SU-DHL-6 (cell line): ENCODE data around the gene MAB21L4.

Source experiments
- H2AFZ ChIP-seq: fragments of 200-600 bp; sonication (generic); 2 replicates; pipeline ENCODE4 v1.6.1; 2014; ENCODE audit warnings: low read depth, mild to moderate bottlenecking, moderate library complexity, mixed read lengths, antibody characterized with exemption, low read length; ENCODE audit not compliant: severe bottlenecking
- H3F3A ChIP-seq: fragments of 200-600 bp; shearing (Covaris generic); 2 replicates; pipeline ENCODE4 v1.6.0; 2016; ENCODE audit warnings: antibody characterized with exemption, mild to moderate bottlenecking; ENCODE audit not compliant: insufficient read depth
- H3K27ac ChIP-seq: fragments of 200-600 bp; sonication (generic); 2 replicates; pipeline ENCODE4 v1.5.1; 2016; ENCODE audit warnings: low read depth, mild to moderate bottlenecking, low read length, moderate library complexity, mixed read lengths
- H3K27me3 ChIP-seq: fragments of 200-600 bp; sonication (generic), shearing (Covaris generic); 2 replicates; pipeline ENCODE4 v1.6.0; 2014; ENCODE audit warnings: mild to moderate bottlenecking, low read length
- H3K36me3 ChIP-seq: fragments of 200-600 bp; sonication (generic); 2 replicates; pipeline ENCODE4 v1.6.1; 2014; ENCODE audit warnings: mild to moderate bottlenecking, low read length, mixed read lengths
- H3K4me2 ChIP-seq: fragments of 300-600, 200-600 bp; shearing (Covaris generic), sonication (generic); 2 replicates; pipeline ENCODE4 v1.6.0; 2014; ENCODE audit warnings: low read length, low read depth, mild to moderate bottlenecking; ENCODE audit not compliant: poor library complexity, severe bottlenecking
- H3K4me3 ChIP-seq: fragments of 200-600 bp; sonication (generic); 2 replicates; pipeline ENCODE4 v1.5.1; 2014; ENCODE audit warnings: antibody characterized with exemption, low read length, mild to moderate bottlenecking, mixed read lengths; ENCODE audit not compliant: insufficient read depth, poor library complexity, severe bottlenecking
- H3K79me2 ChIP-seq: fragments of 200-600 bp; sonication (generic); 2 replicates; pipeline ENCODE4 v1.6.1; 2014; ENCODE audit warnings: mild to moderate bottlenecking, low read length, moderate library complexity; ENCODE audit not compliant: insufficient read depth
- H3K9ac ChIP-seq: fragments of 200-600 bp; sonication (generic); 2 replicates; pipeline ENCODE4 v1.7.0; 2014; ENCODE audit warnings: mild to moderate bottlenecking, low read length
- H3K9me2 ChIP-seq: fragments of 200-600 bp; sonication (generic); replicated peaks from 2 replicates; pipeline ENCODE4 v1.6.1; 2014; ENCODE audit warnings: low read length; ENCODE audit not compliant: insufficient read depth
- H3K9me3 ChIP-seq: fragments of 200-600 bp; sonication (generic); 2 replicates; pipeline ENCODE4 v1.6.1; 2014; ENCODE audit warnings: low read length, mixed read lengths; ENCODE audit not compliant: insufficient read depth
- H4K20me1 ChIP-seq: fragments of 200-600 bp; sonication (generic); 2 replicates; pipeline ENCODE4 v1.6.1; 2014; ENCODE audit warnings: low read depth, mild to moderate bottlenecking, antibody characterized with exemption, low read length, moderate library complexity, mixed read lengths
- EZH2phosphoT487 ChIP-seq: fragments of 200-600 bp; sonication (generic), shearing (Covaris generic); conservative IDR thresholded peaks from 2 replicates; pipeline ENCODE4 v1.6.1; 2018; ENCODE audit warnings: mild to moderate bottlenecking, antibody characterized with exemption, low read length, moderate library complexity, mixed read lengths
- TF ChIP-seq, protein P1 (sequence below): fragments of 200-600 bp; sonication (generic); IDR thresholded peaks from one replicate; pipeline ENCODE4 v1.5.1; 2017; ENCODE audit warnings: antibody characterized with exemption, mild to moderate bottlenecking, low read length, moderate library complexity; ENCODE audit not compliant: insufficient read depth, poor library complexity, severe bottlenecking

Gene MAB21L4

DNA sequence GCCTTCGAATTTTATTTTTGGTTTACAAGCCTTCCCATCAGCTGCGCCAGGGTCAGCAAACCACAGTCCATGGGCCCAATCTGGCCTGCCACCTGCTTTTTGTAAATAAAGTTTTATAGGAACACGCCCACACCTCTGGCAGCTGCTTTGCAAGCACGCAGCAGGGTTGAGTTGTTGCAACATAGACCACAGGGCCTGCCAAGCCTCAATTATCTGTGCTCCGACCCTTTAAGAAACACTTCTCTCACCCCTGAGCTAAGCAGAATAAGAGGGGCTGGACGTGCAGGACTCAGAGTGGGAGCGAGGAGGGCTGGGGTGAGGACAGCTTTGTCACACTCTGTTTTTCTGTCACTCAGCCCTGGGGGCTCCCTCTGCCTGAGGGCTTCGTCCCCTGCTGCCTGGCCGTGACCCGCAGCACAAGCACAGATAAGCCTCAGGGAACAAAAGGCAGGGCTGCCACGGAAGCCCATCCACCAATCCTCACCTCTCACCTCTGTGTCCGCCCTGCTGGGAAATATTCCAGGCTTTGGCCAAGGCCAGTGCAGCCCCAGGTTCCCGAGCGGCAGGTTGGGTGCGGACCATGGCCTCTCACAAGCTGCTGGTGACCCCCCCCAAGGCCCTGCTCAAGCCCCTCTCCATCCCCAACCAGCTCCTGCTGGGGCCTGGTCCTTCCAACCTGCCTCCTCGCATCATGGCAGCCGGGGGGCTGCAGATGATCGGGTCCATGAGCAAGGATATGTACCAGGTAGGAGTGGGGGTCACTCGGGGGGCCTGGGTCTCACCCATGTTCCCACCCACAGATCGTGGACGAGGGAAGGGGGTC is 27.5 kb downstream of the MAB21L4 start, which contains the start of gene AGXT:
Gene AGXT, plus strand, starts transcription at position 539 of the 823 bp plus-strand sequence. Its CDS starts 42 bp downstream, at position 581.
- no peak within 1 kb of the TSS for H3K4me3 ChIP-seq
- H2AFZ ChIP-seq, result no peak within 1 kb of the TSS
- H3K79me2 ChIP-seq, result no peaks in the 10 kb centered on the region
- H3K9me3 ChIP-seq, result no peaks in the 10 kb centered on the region
- H3K9me2 ChIP-seq, result no peaks in the 10 kb centered on the region
- no peaks in the 10 kb centered on the region for H3K27me3 ChIP-seq
- no peak for TF ChIP-seq EZH2phosphoT487
- TF ChIP-seq, protein P1, sequence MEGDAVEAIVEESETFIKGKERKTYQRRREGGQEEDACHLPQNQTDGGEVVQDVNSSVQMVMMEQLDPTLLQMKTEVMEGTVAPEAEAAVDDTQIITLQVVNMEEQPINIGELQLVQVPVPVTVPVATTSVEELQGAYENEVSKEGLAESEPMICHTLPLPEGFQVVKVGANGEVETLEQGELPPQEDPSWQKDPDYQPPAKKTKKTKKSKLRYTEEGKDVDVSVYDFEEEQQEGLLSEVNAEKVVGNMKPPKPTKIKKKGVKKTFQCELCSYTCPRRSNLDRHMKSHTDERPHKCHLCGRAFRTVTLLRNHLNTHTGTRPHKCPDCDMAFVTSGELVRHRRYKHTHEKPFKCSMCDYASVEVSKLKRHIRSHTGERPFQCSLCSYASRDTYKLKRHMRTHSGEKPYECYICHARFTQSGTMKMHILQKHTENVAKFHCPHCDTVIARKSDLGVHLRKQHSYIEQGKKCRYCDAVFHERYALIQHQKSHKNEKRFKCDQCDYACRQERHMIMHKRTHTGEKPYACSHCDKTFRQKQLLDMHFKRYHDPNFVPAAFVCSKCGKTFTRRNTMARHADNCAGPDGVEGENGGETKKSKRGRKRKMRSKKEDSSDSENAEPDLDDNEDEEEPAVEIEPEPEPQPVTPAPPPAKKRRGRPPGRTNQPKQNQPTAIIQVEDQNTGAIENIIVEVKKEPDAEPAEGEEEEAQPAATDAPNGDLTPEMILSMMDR, result no peak
- no peak within 1 kb of the TSS for H3K4me2 ChIP-seq
- H4K20me1 ChIP-seq, result no peaks in the 10 kb centered on the region
- H3K36me3 ChIP-seq, result no peaks in the 10 kb centered on the region
- H3K27ac ChIP-seq, result no peak within 1 kb of the TSS
- H3F3A ChIP-seq, result no peaks in the 10 kb centered on the region
- no peak within 1 kb of the TSS for H3K9ac ChIP-seq

DNA sequence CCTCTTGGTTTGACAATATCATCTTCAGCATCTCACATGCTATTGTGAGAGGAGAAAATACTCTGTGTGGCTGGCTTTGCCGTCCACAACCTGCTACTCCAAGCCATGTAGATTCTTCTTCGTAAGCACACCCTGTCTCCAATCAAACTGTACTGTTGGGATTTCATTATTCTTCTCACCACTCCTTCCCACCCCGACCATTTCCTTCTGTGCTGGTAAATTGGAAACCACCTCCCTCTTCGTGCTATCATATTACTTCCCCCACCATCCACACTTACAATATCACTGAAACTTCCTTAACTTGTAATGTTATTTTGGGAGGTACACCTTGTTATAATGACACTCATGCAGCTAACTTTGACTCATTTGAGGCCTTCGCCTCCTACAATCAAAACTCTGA is 30.6 kb downstream of the MAB21L4 start:
- H3K9ac ChIP-seq, result no peak overlapping the region
- no peaks in the 10 kb centered on the region for H3K9me3 ChIP-seq
- H3K4me3 ChIP-seq, result no peak overlapping the region
- no peak overlapping the region for H3K4me2 ChIP-seq
- no peaks in the 10 kb centered on the region for H4K20me1 ChIP-seq
- no peaks in the 10 kb centered on the region for H3K9me2 ChIP-seq
- H3F3A ChIP-seq, result no peaks in the 10 kb centered on the region
- H3K27ac ChIP-seq, result no peak overlapping the region
- no peaks in the 10 kb centered on the region for H3K36me3 ChIP-seq
- no peak overlapping the region for H2AFZ ChIP-seq
- H3K79me2 ChIP-seq, result no peaks in the 10 kb centered on the region
- no peak for TF ChIP-seq EZH2phosphoT487
- TF ChIP-seq, protein P1, result no peak
- no peaks in the 10 kb centered on the region for H3K27me3 ChIP-seq

DNA sequence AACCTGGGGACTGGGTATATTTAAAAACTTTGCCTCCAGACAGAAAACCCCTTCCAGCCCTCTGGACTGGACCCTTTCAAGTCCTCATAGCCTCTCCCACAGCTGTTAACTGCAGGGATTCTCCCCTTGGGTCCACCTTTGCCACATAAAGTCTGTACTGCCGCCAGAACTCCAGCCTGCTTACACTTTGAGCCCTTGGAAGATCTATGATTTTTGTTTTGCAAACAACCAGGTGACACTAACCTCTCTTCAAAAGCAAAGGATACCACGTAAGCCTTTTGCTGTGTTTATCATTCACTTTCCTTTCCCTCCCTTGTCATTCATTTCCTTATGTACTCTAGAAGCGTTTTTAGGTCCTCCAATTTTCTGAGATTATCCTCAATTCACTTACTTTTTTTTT is 31.5 kb downstream of the MAB21L4 start:
- Histone ChIP-seq H3K79me2 (no peaks in the 10 kb centered on the region), H3K4me2 (no peak overlapping the region), H3K9me3 (no peaks in the 10 kb centered on the region), H3K27ac (no peak overlapping the region), H3K4me3 (no peak overlapping the region), H3K9ac (no peak overlapping the region), H3K36me3 (no peaks in the 10 kb centered on the region), H3F3A (no peaks in the 10 kb centered on the region), H3K9me2 (no peaks in the 10 kb centered on the region), H2AFZ (no peak overlapping the region), H3K27me3 (no peaks in the 10 kb centered on the region), H4K20me1 (no peaks in the 10 kb centered on the region)
- TF ChIP-seq, protein P1, result no peak
- no peak for TF ChIP-seq EZH2phosphoT487
